ENCODE results near the gene HLA-DQA1. TPM values are rescaled to one million over a fixed set of nuclear protein-coding genes. Genes with fewer than 3 reads are reported as not detected.

HLA-DQA1 gene
- total and polyA plus RNA-seq, 10 of the 15 experiments (the other 5 are each of a cell fraction or from before 2014, with no cell fraction given) = 289 to 1,769 (median 460) TPM

DNA sequence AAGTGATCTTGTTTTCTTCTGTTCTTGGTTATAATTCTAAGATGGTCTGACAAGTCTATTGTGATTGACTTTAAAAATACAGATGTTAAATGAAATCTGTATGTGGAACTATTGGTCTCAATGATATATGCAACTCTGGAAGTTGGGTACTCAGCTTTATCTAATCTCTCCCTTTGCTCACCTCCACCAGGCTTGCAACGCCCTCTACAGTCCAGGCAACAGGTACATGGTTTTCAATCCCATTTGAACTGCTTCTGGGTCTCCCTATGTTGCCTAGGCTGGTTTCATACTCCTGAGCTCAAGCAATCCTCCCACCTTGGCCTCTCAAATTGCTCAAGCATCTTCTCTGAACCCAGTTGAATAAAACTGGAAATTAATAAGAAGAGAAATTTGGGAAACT, 54.8 kb downstream of the HLA-DQA1 start:
- H3K4me3 ChIP-seq = no peak overlapping the region
- no peaks in the 10 kb centered on the region for H3K9me3 ChIP-seq (replicated peaks; ENCODE audit: control insufficient read depth, insufficient read depth, low read length)
- peak; percentile 77 for ATAC-seq
- ChIA-PET SMC1A (ENCODE audit: uncharacterized antibody, unreplicated experiment) (interaction anchor here (0.8 to 8.6 kb wide), 32 partner anchors 9 to 465 kb away, joined by 3 to 154 read pairs (median 5); partner anchors contain the start of genes HLA-DQA1 and HLA-DQB1), POLR2A (interaction anchor here (0.6 to 4.3 kb wide), 10 partner anchors 24 to 261 kb away, joined by 3 to 27 read pairs (median 4); partner anchors contain the start of genes HLA-DQB1 and HLA-DRA), CTCF (interaction anchor here (0.6 to 3.5 kb wide), 34 partner anchors 10 to 447 kb away, joined by 3 to 125 read pairs (median 6); partner anchors contain the start of genes HLA-DQB1, HLA-DRA, TAP1 and TAP2), RAD21 (ENCODE audit: unreplicated experiment) (interaction anchor here (0.8 to 3.9 kb wide), 28 partner anchors 8 to 499 kb away, joined by 3 to 119 read pairs (median 6); partner anchors contain the start of genes GPSM3, HLA-DQA1, HLA-DQB1 and HLA-DRA)
- intact Hi-C loops (cut with micrococcal nuclease; ENCODE audit: unreplicated experiment) = loop anchor here (1.0 to 2.0 kb wide), 2 partner anchors 111 to 260 kb away; no protein-coding TSS in a partner anchor
- no peaks in the 10 kb centered on the region for H3K79me2 ChIP-seq (ENCODE audit: control insufficient read depth, insufficient read depth, low read length)
- H3K4me1 ChIP-seq (ENCODE audit: control insufficient read depth, insufficient read depth, low read length) = peaks cover 21% of the 10 kb centered on the region
- H3K27me3 ChIP-seq (replicated peaks in 1 of 2; ENCODE audit: control insufficient read depth in 2 of 2, insufficient read depth in 2 of 2, low read length in 1 of 2) = no peaks in the 10 kb centered on the region; a peak in 1 of 4 replicates
- no peak overlapping the region for H3K27ac ChIP-seq (ENCODE audit: control insufficient read depth, insufficient read depth)
- H2AFZ ChIP-seq (ENCODE audit: control insufficient read depth, low read depth, low read length) = no peak overlapping the region
- WGBS (ENCODE audit: insufficient coverage, insufficient replicate concordance, low lambda C conversion rate, missing lambda C conversion rate) = 6% methylated on average over 1 of the region's 1 CpG
- H3K36me3 ChIP-seq (ENCODE audit: control insufficient read depth in 2 of 2, insufficient read depth in 2 of 2, low read length in 1 of 2) = no peaks in the 10 kb centered on the region
- no peak overlapping the region for H3K4me2 ChIP-seq (ENCODE audit: control insufficient read depth, insufficient read depth)
- H3K9ac ChIP-seq (ENCODE audit: control insufficient read depth, insufficient read depth, low read length) = no peak overlapping the region
- peak; percentile 50 for DNase-seq (ENCODE audit: low read depth, low spot score)
- peak; percentile 65 for FAIRE-seq
- H4K20me1 ChIP-seq (ENCODE audit: control insufficient read depth, insufficient read depth) = no peaks in the 10 kb centered on the region
- in situ Hi-C loops (cut with MboI) = no loop called here
- BruUV-seq (replicated peaks) = no TSS peak
- TF ChIP-seq ZNF274 (IDR thresholded peaks at IDR 0.05; ENCODE audit: insufficient read depth, insufficient read length) (no peak), GATAD2B (conservative IDR thresholded peaks at IDR 0.05; ENCODE audit: low read depth) (no peak), CREB1 (IDR thresholded peaks at IDR 0.05; ENCODE audit: low read depth) (no peak), BHLHE40 (IDR thresholded peaks at IDR 0.05; ENCODE audit: borderline replicate concordance in 1 of 2, low read depth in 2 of 2, low read length in 1 of 2) (no peak), NFYB (IDR thresholded peaks at IDR 0.05; ENCODE audit: insufficient read depth, low read depth, low read length) (no peak), NBN (IDR thresholded peaks at IDR 0.05) (0 out of 2 replicates have a peak, but pooled peaks have one; percentile 46), NR2C1 (IDR thresholded peaks at IDR 0.05) (peak; percentile 85), RCOR1 (conservative IDR thresholded peaks at IDR 0.05; ENCODE audit: low read depth, low read length) (no peak), PAX5 (IDR thresholded peaks at IDR 0.05; ENCODE audit: borderline replicate concordance, low read depth, low read length) (no peak), PML (IDR thresholded peaks at IDR 0.05; ENCODE audit: low read length) (no peak), ZSCAN29 (IDR thresholded peaks at IDR 0.05) (no peak), NFIC (IDR thresholded peaks at IDR 0.05; ENCODE audit: low read depth, low read length) (no peak), FOXK2 (IDR thresholded peaks at IDR 0.05) (no peak)
- TF ChIP-seq, protein P1, sequence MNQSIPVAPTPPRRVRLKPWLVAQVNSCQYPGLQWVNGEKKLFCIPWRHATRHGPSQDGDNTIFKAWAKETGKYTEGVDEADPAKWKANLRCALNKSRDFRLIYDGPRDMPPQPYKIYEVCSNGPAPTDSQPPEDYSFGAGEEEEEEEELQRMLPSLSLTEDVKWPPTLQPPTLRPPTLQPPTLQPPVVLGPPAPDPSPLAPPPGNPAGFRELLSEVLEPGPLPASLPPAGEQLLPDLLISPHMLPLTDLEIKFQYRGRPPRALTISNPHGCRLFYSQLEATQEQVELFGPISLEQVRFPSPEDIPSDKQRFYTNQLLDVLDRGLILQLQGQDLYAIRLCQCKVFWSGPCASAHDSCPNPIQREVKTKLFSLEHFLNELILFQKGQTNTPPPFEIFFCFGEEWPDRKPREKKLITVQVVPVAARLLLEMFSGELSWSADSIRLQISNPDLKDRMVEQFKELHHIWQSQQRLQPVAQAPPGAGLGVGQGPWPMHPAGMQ (IDR thresholded peaks at IDR 0.05; ENCODE audit: borderline replicate concordance) = no peak
- TF ChIP-seq, protein P2, sequence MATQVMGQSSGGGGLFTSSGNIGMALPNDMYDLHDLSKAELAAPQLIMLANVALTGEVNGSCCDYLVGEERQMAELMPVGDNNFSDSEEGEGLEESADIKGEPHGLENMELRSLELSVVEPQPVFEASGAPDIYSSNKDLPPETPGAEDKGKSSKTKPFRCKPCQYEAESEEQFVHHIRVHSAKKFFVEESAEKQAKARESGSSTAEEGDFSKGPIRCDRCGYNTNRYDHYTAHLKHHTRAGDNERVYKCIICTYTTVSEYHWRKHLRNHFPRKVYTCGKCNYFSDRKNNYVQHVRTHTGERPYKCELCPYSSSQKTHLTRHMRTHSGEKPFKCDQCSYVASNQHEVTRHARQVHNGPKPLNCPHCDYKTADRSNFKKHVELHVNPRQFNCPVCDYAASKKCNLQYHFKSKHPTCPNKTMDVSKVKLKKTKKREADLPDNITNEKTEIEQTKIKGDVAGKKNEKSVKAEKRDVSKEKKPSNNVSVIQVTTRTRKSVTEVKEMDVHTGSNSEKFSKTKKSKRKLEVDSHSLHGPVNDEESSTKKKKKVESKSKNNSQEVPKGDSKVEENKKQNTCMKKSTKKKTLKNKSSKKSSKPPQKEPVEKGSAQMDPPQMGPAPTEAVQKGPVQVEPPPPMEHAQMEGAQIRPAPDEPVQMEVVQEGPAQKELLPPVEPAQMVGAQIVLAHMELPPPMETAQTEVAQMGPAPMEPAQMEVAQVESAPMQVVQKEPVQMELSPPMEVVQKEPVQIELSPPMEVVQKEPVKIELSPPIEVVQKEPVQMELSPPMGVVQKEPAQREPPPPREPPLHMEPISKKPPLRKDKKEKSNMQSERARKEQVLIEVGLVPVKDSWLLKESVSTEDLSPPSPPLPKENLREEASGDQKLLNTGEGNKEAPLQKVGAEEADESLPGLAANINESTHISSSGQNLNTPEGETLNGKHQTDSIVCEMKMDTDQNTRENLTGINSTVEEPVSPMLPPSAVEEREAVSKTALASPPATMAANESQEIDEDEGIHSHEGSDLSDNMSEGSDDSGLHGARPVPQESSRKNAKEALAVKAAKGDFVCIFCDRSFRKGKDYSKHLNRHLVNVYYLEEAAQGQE (IDR thresholded peaks at IDR 0.05; ENCODE audit: low read depth, low read length) = no peak
- TF ChIP-seq, protein P3, sequence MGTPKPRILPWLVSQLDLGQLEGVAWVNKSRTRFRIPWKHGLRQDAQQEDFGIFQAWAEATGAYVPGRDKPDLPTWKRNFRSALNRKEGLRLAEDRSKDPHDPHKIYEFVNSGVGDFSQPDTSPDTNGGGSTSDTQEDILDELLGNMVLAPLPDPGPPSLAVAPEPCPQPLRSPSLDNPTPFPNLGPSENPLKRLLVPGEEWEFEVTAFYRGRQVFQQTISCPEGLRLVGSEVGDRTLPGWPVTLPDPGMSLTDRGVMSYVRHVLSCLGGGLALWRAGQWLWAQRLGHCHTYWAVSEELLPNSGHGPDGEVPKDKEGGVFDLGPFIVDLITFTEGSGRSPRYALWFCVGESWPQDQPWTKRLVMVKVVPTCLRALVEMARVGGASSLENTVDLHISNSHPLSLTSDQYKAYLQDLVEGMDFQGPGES (IDR thresholded peaks at IDR 0.05) = no peak
- TF ChIP-seq, protein P4, sequence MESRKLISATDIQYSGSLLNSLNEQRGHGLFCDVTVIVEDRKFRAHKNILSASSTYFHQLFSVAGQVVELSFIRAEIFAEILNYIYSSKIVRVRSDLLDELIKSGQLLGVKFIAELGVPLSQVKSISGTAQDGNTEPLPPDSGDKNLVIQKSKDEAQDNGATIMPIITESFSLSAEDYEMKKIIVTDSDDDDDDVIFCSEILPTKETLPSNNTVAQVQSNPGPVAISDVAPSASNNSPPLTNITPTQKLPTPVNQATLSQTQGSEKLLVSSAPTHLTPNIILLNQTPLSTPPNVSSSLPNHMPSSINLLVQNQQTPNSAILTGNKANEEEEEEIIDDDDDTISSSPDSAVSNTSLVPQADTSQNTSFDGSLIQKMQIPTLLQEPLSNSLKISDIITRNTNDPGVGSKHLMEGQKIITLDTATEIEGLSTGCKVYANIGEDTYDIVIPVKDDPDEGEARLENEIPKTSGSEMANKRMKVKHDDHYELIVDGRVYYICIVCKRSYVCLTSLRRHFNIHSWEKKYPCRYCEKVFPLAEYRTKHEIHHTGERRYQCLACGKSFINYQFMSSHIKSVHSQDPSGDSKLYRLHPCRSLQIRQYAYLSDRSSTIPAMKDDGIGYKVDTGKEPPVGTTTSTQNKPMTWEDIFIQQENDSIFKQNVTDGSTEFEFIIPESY (IDR thresholded peaks at IDR 0.05) = no peak
